Astrocyte of the cerebellum (primary cell): ENCODE measurements around the gene CD80.

Source experiments
- DNase-seq: peaks from one replicate; pipeline ENCODE4 v3.0.0-alpha.2; 2011; ENCODE audit warnings: low read depth
- H3K4me3 ChIP-seq: 2 replicates; pipeline ENCODE4 v1.5.1; 2011; ENCODE audit warnings: mild to moderate bottlenecking, low read depth, low read length, moderate library complexity
- CTCF ChIP-seq: IDR thresholded peaks from 2 replicates; pipeline ENCODE4 v1.5.1; 2012; ENCODE audit warnings: low read length, low read depth, moderate library complexity, mild to moderate bottlenecking; ENCODE audit errors: missing control alignments
- in situ Hi-C: cut with HindIII; loops from 2 replicates; pipeline ENCODE4 v1.10.0; 2017; ENCODE audit warnings: low sequenced_read_pairs

CD80 gene

GRCh38 chr3:119559441-119559963 lies at the start of gene CD80:
Gene CD80 (minus strand): TSS chr3:119559614. CDS start chr3:119557728, 1,886 bp downstream.
- in situ Hi-C loops = no loop called here
- no peak within 1 kb of the TSS for H3K4me3 ChIP-seq
- DNase-seq = no peak
- TF ChIP-seq CTCF = peak; percentile 23

- no peak for DNase-seq
- no peak overlapping the region for H3K4me3 ChIP-seq
- no peak for TF ChIP-seq CTCF
- in situ Hi-C loops = no loop called here
Observed at GRCh38 chr3:119608405-119609000, 49.1 kb upstream of the CD80 start.

- no peak overlapping the region for H3K4me3 ChIP-seq
- in situ Hi-C loops = no loop called here
- DNase-seq = peak; percentile 69
- no peak for TF ChIP-seq CTCF
Observed at GRCh38 chr3:119604878-119605277, 45.5 kb upstream of the CD80 start.

GRCh38 chr3:119602676-119603075 lies 43.3 kb upstream of the CD80 start:
- no peak for TF ChIP-seq CTCF
- no peak for DNase-seq
- in situ Hi-C loops = no loop called here
- H3K4me3 ChIP-seq = no peak overlapping the region

- no peak overlapping the region for H3K4me3 ChIP-seq
- no peak for TF ChIP-seq CTCF
- DNase-seq = no peak
- in situ Hi-C loops = no loop called here
Observed at GRCh38 chr3:119601154-119601553, 41.7 kb upstream of the CD80 start.

- DNase-seq = no peak
- in situ Hi-C loops = no loop called here
- peak; percentile 25 for TF ChIP-seq CTCF
- no peak overlapping the region for H3K4me3 ChIP-seq
Observed at GRCh38 chr3:119600732-119601131, 41.3 kb upstream of the CD80 start.
